ENCODE data around the gene CDH12. TPM values are rescaled to one million over a fixed set of nuclear protein-coding genes. Genes with fewer than 3 reads are reported as not detected.

Gene CDH12
- total and polyA plus RNA-seq, 4 experiments from 2014 or later, result not detected

DNA sequence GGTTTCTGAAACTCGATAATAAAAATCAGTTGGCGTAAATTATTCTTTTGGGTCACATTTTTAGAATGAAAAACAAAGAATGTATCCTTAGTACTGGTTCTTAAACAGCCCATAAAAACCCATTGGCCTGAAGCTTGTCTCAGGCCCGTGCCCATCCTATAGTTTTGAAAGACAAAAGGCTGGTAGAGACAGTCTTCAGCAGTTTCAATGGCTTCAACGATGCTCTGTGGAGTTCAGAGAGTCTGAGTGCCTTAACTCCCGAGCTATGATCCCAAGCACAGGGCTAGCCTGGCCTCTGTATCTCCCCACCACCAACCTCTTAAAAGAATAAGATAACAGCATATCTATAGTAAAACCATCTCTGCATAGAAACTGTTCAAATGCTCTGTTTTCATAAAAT lies 595.0 kb downstream of the CDH12 start:
- Histone ChIP-seq H3K27me3 (ENCODE audit: insufficient read depth, low read length) (no peaks in the 10 kb centered on the region), H3K36me3 (ENCODE audit: insufficient read depth, low read length) (no peaks in the 10 kb centered on the region), H3K4me3 (ENCODE audit: low read length in 2 of 2) (no peak overlapping the region), H3K27ac (ENCODE audit: low read depth, low read length) (no peak overlapping the region), H3K4me1 (ENCODE audit: insufficient read depth, low read length) (no peaks in the 10 kb centered on the region), H3K9me3 (ENCODE audit: control insufficient read depth in 1 of 2, low read length in 2 of 2) (no peaks in the 10 kb centered on the region)
- ChIA-PET POLR2A (ENCODE audit: partially characterized antibody) (no interaction called here), CTCF (ENCODE audit: partially characterized antibody) (no interaction called here)
- Mint-ChIP-seq H3K4me1 (no peaks in the 10 kb centered on the region), H3K9me3 (peaks cover 0 to 10% (median 4%) of the 10 kb centered on the region in 8 donors), H3K36me3 (no peaks in the 10 kb centered on the region), H3K4me3 (no peak overlapping the region), H3K27ac (no peak overlapping the region), H3K27me3 (no peaks in the 10 kb centered on the region)
- no peak for DNase-seq
- intact Hi-C loops (cut with micrococcal nuclease), result no loop called here

DNA sequence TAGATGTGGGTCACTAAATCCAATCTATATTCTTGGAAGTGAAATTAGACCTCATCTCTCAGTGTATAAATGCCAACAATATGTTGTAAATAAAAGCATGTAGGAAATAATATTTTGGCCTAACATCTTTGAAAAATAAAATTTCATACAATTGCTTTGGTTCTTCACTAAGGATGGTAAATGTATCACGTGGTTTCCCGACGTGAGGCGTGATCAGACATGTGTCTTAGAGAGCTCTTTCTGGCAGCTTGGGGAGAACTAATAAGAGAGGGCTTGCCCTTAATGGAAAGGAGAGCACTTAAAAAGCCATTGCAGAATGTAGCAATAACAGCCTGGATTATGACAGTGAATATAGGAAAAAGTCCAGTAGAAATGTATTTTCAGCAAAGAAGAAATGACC lies 602.6 kb downstream of the CDH12 start:
- H3K9me3 Mint-ChIP-seq, result peaks cover 0 to 20% (median 10%) of the 10 kb centered on the region in 8 donors
- no peak overlapping the region for H3K4me3 Mint-ChIP-seq
- no peaks in the 10 kb centered on the region for H3K27me3 ChIP-seq (ENCODE audit: insufficient read depth, low read length)
- DNase-seq, result no peak
- H3K9me3 ChIP-seq (ENCODE audit: control insufficient read depth in 1 of 2, low read length in 2 of 2), result no peaks in the 10 kb centered on the region
- intact Hi-C loops (cut with micrococcal nuclease), result no loop called here
- no peaks in the 10 kb centered on the region for H3K27me3 Mint-ChIP-seq
- no peak overlapping the region for H3K4me3 ChIP-seq (ENCODE audit: low read length in 2 of 2)
- ChIA-PET POLR2A (ENCODE audit: partially characterized antibody) (no interaction called here), CTCF (ENCODE audit: partially characterized antibody) (no interaction called here)
- H3K27ac ChIP-seq (ENCODE audit: low read depth, low read length), result no peak overlapping the region
- H3K4me1 Mint-ChIP-seq, result no peaks in the 10 kb centered on the region
- no peak overlapping the region for H3K27ac Mint-ChIP-seq
- H3K36me3 ChIP-seq (ENCODE audit: insufficient read depth, low read length), result no peaks in the 10 kb centered on the region
- no peaks in the 10 kb centered on the region for H3K36me3 Mint-ChIP-seq
- no peaks in the 10 kb centered on the region for H3K4me1 ChIP-seq (ENCODE audit: insufficient read depth, low read length)

DNA sequence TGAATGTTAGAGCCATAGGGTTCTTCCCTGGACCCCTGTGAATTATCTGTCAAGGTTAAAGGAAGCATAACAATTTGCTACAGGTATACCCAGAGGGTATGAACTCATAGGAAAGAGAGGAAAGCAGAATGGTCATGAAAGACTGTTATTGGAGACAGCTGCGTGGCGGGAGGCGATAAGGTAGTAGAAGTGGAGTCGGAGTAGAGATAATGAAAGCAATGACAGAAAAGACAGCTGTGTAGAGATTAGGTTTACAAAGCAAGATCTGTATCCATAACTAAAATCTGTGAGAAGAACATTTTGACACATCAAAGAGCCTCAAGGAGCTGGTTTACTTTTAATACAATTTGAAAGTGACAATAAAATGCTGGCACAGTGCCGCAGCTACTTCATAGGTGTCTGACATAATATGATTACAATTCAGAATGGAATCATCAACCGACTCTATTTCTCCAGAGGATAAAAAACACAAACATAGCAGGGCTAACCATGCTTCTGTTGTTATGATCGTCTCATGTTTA lies 603.9 kb downstream of the CDH12 start:
- H3K27me3 Mint-ChIP-seq, result no peaks in the 10 kb centered on the region
- Histone ChIP-seq H3K27me3 (ENCODE audit: insufficient read depth, low read length) (no peaks in the 10 kb centered on the region), H3K36me3 (ENCODE audit: insufficient read depth, low read length) (no peaks in the 10 kb centered on the region), H3K4me1 (ENCODE audit: insufficient read depth, low read length) (no peaks in the 10 kb centered on the region), H3K4me3 (ENCODE audit: low read length in 2 of 2) (no peak overlapping the region), H3K27ac (ENCODE audit: low read depth, low read length) (no peak overlapping the region), H3K9me3 (ENCODE audit: control insufficient read depth in 1 of 2, low read length in 2 of 2) (no peaks in the 10 kb centered on the region)
- no peaks in the 10 kb centered on the region for H3K4me1 Mint-ChIP-seq
- H3K27ac Mint-ChIP-seq, result peak overlapping the region in 1 of 7 donors; percentile 1
- peaks cover 0 to 22% (median 8%) of the 10 kb centered on the region in 8 donors for H3K9me3 Mint-ChIP-seq
- no peak for DNase-seq
- CTCF ChIA-PET (ENCODE audit: partially characterized antibody), result no interaction called here
- POLR2A ChIA-PET (ENCODE audit: partially characterized antibody), result no interaction called here
- no peak overlapping the region for H3K4me3 Mint-ChIP-seq
- intact Hi-C loops (cut with micrococcal nuclease), result no loop called here
- no peaks in the 10 kb centered on the region for H3K36me3 Mint-ChIP-seq

DNA sequence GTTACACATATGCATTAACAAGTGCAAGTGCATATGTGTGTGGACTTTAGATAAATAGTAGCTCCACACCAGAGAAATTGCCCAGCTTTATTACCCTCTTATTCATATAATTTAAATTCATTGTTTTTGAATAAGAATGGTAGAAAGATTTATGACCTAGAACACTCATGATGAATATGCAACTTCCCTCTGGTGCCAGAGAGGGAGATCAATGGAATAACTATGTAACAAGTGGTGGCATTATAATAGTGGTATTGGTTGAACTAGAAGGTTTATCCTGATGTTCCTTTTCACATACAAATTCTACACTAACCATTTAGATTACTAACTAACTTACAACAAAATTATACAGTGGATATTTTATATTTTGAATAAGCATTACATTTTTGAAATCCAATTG lies 607.4 kb downstream of the CDH12 start:
- Histone ChIP-seq H3K9me3 (ENCODE audit: control insufficient read depth in 1 of 2, low read length in 2 of 2) (no peaks in the 10 kb centered on the region), H3K4me1 (ENCODE audit: insufficient read depth, low read length) (no peaks in the 10 kb centered on the region), H3K27ac (ENCODE audit: low read depth, low read length) (no peak overlapping the region), H3K27me3 (ENCODE audit: insufficient read depth, low read length) (no peaks in the 10 kb centered on the region), H3K36me3 (ENCODE audit: insufficient read depth, low read length) (no peaks in the 10 kb centered on the region), H3K4me3 (ENCODE audit: low read length in 2 of 2) (no peak overlapping the region)
- peaks cover 2 to 19% (median 7%) of the 10 kb centered on the region in 8 donors for H3K9me3 Mint-ChIP-seq
- CTCF ChIA-PET (ENCODE audit: partially characterized antibody), result no interaction called here
- H3K4me1 Mint-ChIP-seq, result no peaks in the 10 kb centered on the region
- no peaks in the 10 kb centered on the region for H3K27me3 Mint-ChIP-seq
- H3K27ac Mint-ChIP-seq, result no peak overlapping the region
- H3K36me3 Mint-ChIP-seq, result no peaks in the 10 kb centered on the region
- intact Hi-C loops (cut with micrococcal nuclease), result no loop called here
- H3K4me3 Mint-ChIP-seq, result no peak overlapping the region
- DNase-seq, result no peak
- POLR2A ChIA-PET (ENCODE audit: partially characterized antibody), result no interaction called here

GRCh38 chr5:22242532-22242931 lies 610.6 kb downstream of the CDH12 start:
- intact Hi-C loops (cut with micrococcal nuclease), result no loop called here

DNA sequence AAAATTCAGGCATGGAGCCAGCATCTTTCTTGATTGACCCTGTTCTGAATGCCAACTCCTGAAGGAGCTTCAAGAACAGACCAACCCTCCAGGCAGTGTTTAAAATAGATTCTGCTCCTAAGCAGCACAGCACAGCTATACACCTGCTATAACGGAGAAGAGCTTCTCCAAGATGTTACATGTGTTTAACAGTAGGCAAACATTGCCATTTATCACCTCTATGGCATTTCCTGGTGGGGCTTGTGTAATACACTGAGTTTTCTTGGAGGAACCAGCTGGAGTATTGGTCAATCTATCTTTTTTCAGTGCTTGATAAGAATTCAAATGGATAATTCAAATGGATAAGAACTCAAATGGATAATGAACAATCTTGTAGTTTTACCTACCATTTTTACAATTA lies 615.1 kb downstream of the CDH12 start:
- Histone ChIP-seq H3K27ac (ENCODE audit: low read depth, low read length) (no peak overlapping the region), H3K4me1 (ENCODE audit: insufficient read depth, low read length) (no peaks in the 10 kb centered on the region), H3K9me3 (ENCODE audit: control insufficient read depth in 1 of 2, low read length in 2 of 2) (peaks cover 0 to 7% of the 10 kb centered on the region in 2 donors), H3K4me3 (ENCODE audit: low read length in 2 of 2) (no peak overlapping the region), H3K36me3 (ENCODE audit: insufficient read depth, low read length) (no peaks in the 10 kb centered on the region), H3K27me3 (ENCODE audit: insufficient read depth, low read length) (no peaks in the 10 kb centered on the region)
- no peaks in the 10 kb centered on the region for H3K4me1 Mint-ChIP-seq
- H3K27ac Mint-ChIP-seq, result no peak overlapping the region
- DNase-seq, result no peak
- H3K27me3 Mint-ChIP-seq, result no peaks in the 10 kb centered on the region
- H3K36me3 Mint-ChIP-seq, result no peaks in the 10 kb centered on the region
- intact Hi-C loops (cut with micrococcal nuclease), result no loop called here
- peaks cover 0 to 12% (median 5%) of the 10 kb centered on the region in 8 donors for H3K9me3 Mint-ChIP-seq
- CTCF ChIA-PET (ENCODE audit: partially characterized antibody), result no interaction called here
- POLR2A ChIA-PET (ENCODE audit: partially characterized antibody), result no interaction called here
- no peak overlapping the region for H3K4me3 Mint-ChIP-seq

More at GRCh38 chr5:22242532-22242931, 610.6 kb downstream of the CDH12 start:
- H3K4me3 Mint-ChIP-seq, result no peak overlapping the region
- CTCF ChIA-PET (ENCODE audit: partially characterized antibody), result no interaction called here
- H3K36me3 ChIP-seq (ENCODE audit: insufficient read depth, low read length), result no peaks in the 10 kb centered on the region
- H3K27ac Mint-ChIP-seq, result no peak overlapping the region
- peaks cover 0 to 12% (median 5%) of the 10 kb centered on the region in 8 donors for H3K9me3 Mint-ChIP-seq
- no peaks in the 10 kb centered on the region for H3K27me3 ChIP-seq (ENCODE audit: insufficient read depth, low read length)
- H3K9me3 ChIP-seq (ENCODE audit: control insufficient read depth in 1 of 2, low read length in 2 of 2), result peaks cover 0 to 7% of the 10 kb centered on the region in 2 donors
- H3K27ac ChIP-seq (ENCODE audit: low read depth, low read length), result no peak overlapping the region
- no peaks in the 10 kb centered on the region for H3K27me3 Mint-ChIP-seq
- no peak for DNase-seq
- H3K4me1 Mint-ChIP-seq, result no peaks in the 10 kb centered on the region
- H3K4me1 ChIP-seq (ENCODE audit: insufficient read depth, low read length), result no peaks in the 10 kb centered on the region
- POLR2A ChIA-PET (ENCODE audit: partially characterized antibody), result no interaction called here
- no peaks in the 10 kb centered on the region for H3K36me3 Mint-ChIP-seq
- no peak overlapping the region for H3K4me3 ChIP-seq (ENCODE audit: low read length in 2 of 2)

DNA sequence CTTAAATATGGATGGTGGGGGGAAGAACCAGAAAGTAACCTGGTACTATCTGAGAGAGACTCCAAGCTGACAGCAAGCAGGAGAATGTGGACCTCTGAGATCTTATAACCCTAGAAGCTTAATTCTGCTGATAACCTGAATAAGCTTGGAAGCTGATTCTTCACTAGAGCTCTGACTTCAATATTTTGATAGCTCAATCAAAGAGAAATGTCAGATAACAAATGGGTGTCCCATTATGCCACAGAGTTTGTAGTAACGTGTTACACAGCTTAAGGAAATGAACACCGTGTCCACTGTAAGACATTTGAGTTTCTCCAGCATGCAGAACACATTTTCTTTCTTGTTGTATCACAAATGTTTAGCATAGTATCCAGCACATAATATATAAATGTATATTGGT lies 626.7 kb downstream of the CDH12 start:
- no peaks in the 10 kb centered on the region for H3K4me1 Mint-ChIP-seq

DNA sequence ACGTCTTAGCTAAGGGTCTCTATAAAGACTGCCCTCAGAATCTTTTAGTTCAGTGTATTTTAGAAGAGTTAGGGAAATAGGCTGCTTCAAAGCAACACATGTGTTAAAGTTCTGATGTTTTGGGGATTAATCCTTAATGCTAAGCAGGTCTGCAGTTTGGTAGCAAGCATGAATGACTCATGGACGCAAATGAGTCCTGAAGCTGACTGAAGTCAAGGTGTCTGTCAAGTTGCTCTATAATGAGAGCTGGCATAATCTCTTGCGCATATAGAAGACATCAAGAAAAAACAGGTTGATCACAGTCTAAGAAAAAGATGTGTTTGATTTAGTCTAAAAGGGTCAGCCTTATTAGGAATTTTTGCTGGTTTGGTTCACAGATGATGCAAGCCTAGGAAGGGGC lies 630.1 kb downstream of the CDH12 start:
- no peak for DNase-seq
- no peak overlapping the region for H3K27ac ChIP-seq (ENCODE audit: low read depth, low read length)
- CTCF ChIA-PET (ENCODE audit: partially characterized antibody), result no interaction called here
- H3K4me3 ChIP-seq (ENCODE audit: low read length in 2 of 2), result no peak overlapping the region
- POLR2A ChIA-PET (ENCODE audit: partially characterized antibody), result no interaction called here
- H3K27me3 Mint-ChIP-seq, result no peaks in the 10 kb centered on the region
- no peak overlapping the region for H3K4me3 Mint-ChIP-seq
- no peaks in the 10 kb centered on the region for H3K4me1 Mint-ChIP-seq
- H3K4me1 ChIP-seq (ENCODE audit: insufficient read depth, low read length), result no peaks in the 10 kb centered on the region
- no peaks in the 10 kb centered on the region for H3K36me3 ChIP-seq (ENCODE audit: insufficient read depth, low read length)
- intact Hi-C loops (cut with micrococcal nuclease), result no loop called here
- H3K27ac Mint-ChIP-seq, result no peak overlapping the region
- H3K9me3 Mint-ChIP-seq, result peaks cover 0 to 11% (median 1%) of the 10 kb centered on the region in 8 donors
- no peaks in the 10 kb centered on the region for H3K9me3 ChIP-seq (ENCODE audit: control insufficient read depth in 1 of 2, low read length in 2 of 2)
- no peaks in the 10 kb centered on the region for H3K27me3 ChIP-seq (ENCODE audit: insufficient read depth, low read length)
- no peaks in the 10 kb centered on the region for H3K36me3 Mint-ChIP-seq

More for the DNA sequence above, 626.7 kb downstream of the CDH12 start:
- no peak overlapping the region for H3K4me3 ChIP-seq (ENCODE audit: low read length in 2 of 2)
- no peaks in the 10 kb centered on the region for H3K9me3 ChIP-seq (ENCODE audit: control insufficient read depth in 1 of 2, low read length in 2 of 2)
- intact Hi-C loops (cut with micrococcal nuclease), result no loop called here
- no peaks in the 10 kb centered on the region for H3K4me1 ChIP-seq (ENCODE audit: insufficient read depth, low read length)
- H3K4me3 Mint-ChIP-seq, result no peak overlapping the region
- H3K27ac ChIP-seq (ENCODE audit: low read depth, low read length), result no peak overlapping the region
- no peaks in the 10 kb centered on the region for H3K36me3 ChIP-seq (ENCODE audit: insufficient read depth, low read length)
- H3K27me3 Mint-ChIP-seq, result no peaks in the 10 kb centered on the region
- no peak overlapping the region for H3K27ac Mint-ChIP-seq
- H3K9me3 Mint-ChIP-seq, result peaks cover 0 to 15% (median 3%) of the 10 kb centered on the region in 8 donors
- no peaks in the 10 kb centered on the region for H3K36me3 Mint-ChIP-seq
- no peaks in the 10 kb centered on the region for H3K27me3 ChIP-seq (ENCODE audit: insufficient read depth, low read length)
- ChIA-PET CTCF (ENCODE audit: partially characterized antibody) (no interaction called here), POLR2A (ENCODE audit: partially characterized antibody) (no interaction called here)
- no peak for DNase-seq
